HG03025 (cell line): ENCODE results near the gene SUN2.
A peak's percentile ranks its signal among the peaks of the same experiment; 100 is the strongest.

ENCODE experiments used
- ATAC-seq: cut with Tn5 transposase; IDR thresholded peaks from one replicate; pipeline ENCODE4 v1.9.1; 2021; ENCODE audit warnings: mild to moderate bottlenecking, moderate library complexity; ENCODE audit not compliant: unreplicated experiment, low FRiP score

SUN2 gene

DNA sequence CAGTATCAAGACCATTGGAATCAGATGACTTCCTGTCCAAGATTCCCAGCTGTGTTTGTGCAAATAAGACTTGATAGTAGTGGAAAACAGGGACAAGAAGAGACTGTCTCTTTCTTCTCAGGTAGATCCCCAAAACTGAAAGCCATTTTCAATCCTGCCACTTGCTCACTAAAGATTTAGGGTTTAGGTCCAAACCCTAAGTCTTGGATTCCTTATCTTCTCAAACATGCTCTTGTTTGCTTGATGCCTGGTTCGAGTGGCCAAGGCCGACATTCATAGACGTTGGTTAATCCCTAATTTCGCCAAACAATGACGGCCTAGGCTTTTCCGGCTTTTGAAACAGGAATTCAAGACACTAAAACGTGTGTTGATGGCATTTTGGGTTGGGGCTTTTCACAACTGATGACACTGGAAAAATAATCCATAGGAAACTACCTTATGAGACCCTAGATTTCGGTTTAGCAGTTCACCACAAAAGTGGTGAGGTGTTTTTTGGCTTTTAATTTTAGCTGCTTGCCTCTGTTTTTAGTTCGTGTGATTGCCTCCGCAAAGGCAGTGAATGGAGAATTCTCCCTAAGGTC is 51.1 kb downstream of the SUN2 start:
- ATAC-seq: no peak

- peak; percentile 37 for ATAC-seq
Observed at GRCh38 chr22:38700789-38701628, 54.8 kb downstream of the SUN2 start, which contains the start of gene JOSD1. Gene JOSD1 (minus strand): TSS chr22:38700943. CDS start chr22:38699987, 956 bp downstream.

DNA sequence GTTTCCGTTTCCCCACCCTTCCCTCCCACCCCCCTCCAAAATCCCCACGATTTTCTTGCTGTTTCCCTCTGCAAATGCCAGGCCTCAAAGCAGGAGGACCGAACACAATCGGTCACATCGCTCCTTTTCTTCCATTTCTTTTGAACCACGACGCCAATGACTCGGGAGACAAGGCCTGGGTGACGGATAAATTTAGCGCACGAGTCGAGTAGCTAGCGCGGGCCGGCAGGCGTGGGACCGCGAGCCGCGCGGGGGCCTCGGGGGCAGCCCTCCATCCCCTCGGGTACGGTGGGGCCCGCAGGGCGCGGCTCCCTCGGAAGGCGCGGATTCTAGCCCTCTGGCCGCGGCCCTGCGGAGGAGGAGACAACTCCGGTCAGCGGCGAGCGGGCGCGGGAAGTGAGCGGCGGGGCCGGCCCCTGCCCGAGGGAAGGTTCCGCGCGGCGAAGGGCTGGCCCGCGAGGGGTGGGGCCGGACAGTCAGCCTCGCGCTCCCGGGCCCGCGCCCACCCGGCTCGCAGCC is 55.5 kb downstream of the SUN2 start:
- no peak for ATAC-seq

GRCh38 chr22:38699784-38700183 is 56.0 kb downstream of the SUN2 start:
- ATAC-seq: no peak

- no peak for ATAC-seq
Observed at GRCh38 chr22:38699143-38699542, 56.7 kb downstream of the SUN2 start.

- ATAC-seq: no peak
Observed at GRCh38 chr22:38698407-38699094, 57.2 kb downstream of the SUN2 start.

DNA sequence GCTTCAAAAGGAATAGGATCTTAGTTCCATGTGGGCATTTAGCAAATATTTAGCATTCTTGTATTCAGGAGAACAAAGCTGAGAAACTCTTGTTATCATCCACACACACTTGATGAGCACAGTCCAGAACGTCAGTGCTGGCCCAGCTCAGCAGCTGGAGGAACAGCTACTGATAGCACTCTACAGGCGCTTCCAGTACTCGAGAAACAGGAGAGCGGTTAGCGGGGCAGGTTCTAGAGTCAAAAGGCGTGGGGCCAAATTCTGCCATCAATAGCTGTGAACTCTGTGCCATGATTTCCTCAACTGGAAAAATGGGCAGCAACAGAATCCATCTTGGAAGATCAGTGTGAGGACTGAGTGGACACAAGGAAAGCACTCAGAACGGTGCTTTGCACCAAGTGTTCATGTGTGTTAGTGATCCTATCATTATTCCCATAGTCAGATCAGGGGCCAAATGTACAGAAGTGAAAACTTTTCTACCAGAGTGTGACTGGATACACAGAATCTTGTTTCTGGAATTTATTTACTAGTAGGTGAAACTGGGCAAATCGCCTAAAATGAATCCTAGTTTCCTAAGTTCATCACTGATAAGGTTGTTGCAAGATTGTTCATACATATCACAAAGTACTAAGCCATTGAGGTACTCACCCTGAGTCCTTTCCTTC is 58.2 kb downstream of the SUN2 start:
- ATAC-seq: no peak

GRCh38 chr22:38696606-38697424 is 59.0 kb downstream of the SUN2 start:
- no peak for ATAC-seq

DNA sequence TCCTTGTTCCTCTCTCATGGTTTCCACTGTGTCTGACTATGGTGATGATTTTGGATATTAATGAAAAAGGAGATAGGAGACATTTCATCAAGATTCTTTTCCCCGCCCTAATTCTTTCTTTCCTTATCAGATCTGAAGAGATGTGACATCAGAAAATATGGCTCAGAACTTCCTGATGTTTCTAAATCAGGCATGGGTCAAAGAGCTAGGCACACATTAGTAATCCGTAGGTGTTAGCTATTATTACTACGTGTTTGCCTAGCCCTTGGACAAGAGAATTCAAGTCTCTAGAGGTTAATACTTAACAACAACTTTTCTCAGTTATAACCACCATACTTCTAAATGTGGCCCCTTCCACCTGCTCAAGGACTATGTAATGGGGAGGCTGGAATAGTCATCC is 60.9 kb downstream of the SUN2 start:
- ATAC-seq: no peak

- ATAC-seq: no peak
Observed at GRCh38 chr22:38694049-38694448, 61.7 kb downstream of the SUN2 start.

DNA sequence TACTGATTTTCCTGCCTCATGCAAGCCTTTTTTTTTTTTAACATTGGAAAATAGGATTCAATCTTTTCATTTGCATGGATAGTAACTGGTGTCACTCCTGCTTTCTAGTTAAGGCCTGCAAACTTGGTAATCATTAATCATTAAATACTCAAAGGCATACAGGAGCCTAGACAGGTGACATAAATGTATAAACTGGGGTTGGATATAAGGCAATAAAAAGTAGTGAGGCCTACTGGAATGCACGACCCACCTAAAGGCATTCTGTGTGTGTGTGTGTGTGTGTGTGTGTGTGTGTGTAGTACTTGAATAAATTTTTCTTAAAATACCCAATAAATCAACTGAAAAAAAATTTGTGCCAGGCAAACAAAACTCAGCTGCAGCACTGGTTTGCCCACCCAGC is 66.1 kb downstream of the SUN2 start:
- no peak for ATAC-seq

GRCh38 chr22:38685761-38686160 is 70.0 kb downstream of the SUN2 start:
- no peak for ATAC-seq

GRCh38 chr22:38684895-38685294 is 70.9 kb downstream of the SUN2 start:
- ATAC-seq: no peak
